Stimulated activated CD4-positive, alpha-beta T cell treated with anti-CD3 and anti-CD28 coated beads, Interleukin-1b, Interleukin-23, amount 100 ng/mL, for 1 hour (primary cell): ENCODE data around the gene CD6.

Source experiments
- DNase-seq, 2 donors: peaks; one replicate each; pipeline ENCODE4 v3.0.0-alpha.2; 2020; ENCODE audit warnings: low read depth in 2 of 2

The CD6 gene

GRCh38 chr11:60984149-60984548 lies 12.7 kb downstream of the CD6 start:
- DNase-seq = no peak

DNA sequence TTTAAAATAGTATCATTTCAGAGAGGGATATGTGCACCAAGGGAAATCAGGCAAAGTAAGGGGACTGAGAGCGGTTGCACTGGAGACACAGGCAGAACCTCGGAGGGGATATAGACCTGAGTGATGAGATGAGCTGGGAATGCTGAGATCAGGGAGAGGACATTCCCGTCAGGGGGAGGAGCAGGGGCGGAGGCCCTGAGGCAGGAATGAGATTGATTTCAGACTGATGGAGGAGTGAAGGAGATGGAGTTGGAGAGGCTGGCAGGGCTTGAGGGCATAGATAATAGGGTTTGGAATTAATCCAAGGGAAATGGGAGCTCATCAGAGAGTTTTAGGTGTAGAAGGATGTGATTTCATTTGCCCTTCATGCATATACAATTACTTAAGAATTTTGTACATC lies 13.2 kb downstream of the CD6 start:
- DNase-seq = no peak

DNA sequence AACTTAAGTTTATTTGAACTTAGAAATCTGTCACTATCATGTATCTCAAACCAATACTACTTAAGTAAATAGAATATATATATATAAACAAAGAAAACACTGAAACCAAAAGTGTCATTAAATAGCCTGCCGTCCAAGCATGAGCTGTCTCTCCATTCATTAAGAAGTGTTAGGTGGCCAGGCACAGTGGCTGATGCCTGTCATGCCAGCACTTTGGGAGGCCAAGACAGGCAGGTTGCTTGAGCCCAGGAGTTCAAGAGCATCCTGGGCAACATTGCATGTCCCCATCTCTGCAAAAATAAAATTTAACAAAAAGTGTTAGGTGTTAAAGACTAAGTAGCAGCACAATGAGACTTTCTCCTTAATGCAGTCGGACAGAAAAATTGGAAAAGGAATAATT lies 14.0 kb downstream of the CD6 start:
- DNase-seq = no peak

DNA sequence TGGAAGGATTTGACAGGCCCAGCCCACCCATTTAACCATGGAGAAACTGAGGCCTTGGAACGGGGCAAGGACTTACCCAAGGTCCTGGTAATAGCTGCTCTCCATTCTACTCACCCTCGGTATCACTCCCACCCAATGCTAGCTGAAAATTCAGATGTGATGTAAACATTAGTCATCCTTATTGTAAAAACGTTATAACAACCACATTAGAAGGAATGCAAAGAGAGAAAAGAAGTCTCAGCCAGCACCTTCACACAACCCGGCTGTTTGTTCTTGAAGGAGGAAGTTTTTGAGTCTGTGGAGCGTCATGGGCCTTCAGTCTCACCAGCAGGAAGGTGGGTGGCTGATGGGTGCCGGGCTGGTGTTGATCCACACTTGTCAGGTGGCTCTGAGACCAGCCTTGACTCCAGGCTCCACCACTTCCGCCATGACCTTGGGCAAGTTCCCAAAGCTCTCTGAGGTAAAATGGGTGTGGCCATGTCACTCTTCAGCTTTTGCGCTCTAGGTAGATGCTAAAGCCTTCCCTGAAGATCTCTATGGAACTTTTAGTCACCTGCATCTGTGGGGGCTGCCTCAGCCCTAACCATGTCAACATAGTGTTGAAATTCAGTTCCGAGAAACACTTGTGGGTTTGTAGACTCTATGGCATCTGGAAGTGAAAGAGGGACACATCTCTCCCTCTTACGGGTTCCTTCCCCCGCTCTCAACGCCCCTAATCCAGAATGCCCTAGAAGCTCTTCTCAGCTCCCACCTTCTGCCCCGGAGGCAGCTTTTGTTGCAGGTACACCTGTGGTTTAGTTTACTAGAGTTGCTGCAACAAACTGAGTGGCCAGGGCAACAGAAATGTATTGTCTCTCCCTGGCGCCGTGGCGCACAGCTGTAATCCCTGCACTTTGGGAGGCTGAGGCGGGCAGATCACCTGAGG lies 14.8 kb downstream of the CD6 start:
- peak; percentile 64 to 87 for DNase-seq

DNA sequence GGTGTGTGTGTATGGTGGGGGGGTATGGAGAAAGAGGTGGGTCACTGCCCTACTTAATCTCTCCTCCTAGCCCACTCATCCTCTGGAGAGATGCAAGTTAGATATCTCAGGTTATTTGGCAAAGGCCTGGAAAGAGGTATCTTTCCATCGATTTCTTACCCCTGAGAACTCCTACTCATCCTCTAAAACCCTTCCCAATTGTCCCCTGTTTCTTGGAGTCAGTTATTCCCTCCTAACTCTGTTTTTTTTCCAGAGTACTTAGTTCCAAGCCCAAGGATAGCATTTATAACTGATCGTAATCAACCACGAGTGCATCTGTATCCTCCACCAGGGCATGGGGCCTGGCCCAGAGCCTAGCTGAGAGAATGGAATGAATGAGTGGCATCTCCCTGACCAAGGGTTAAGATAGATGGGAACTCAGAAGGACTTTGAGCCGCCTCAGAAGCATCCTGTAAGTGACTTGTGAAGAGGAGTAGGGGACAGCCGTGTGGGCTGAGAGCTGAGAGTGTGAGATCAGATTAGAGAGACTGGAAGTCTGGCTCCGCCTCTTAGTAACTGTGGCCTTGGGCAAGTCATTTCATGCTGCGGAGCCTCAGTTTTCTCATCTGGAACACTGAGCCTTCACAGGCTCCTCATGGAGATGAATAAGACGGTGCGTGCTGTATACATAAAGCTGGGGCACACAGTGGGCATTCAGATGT lies 16.2 kb downstream of the CD6 start:
- DNase-seq = no peak

DNA sequence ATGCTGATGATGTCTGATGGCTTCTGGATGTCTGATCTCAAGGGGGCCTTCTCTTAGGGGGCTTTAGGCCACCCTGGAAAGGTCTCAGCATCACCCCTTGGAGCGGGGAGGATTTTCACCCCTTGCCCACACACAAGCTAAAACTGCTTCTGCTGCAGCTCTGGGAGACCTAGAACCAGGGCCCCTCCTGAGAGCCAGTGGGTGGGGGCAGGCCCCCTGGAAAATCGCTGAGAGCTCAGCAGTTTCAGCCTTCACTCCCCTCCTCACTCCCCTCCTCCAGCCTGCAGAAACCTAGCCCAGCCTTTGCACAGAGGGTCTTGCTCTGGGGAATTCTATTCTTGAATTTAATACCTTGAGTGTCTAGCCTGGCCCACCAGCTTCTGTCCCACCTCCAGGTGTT lies 17.2 kb downstream of the CD6 start:
- DNase-seq = no peak

GRCh38 chr11:60989093-60989650 lies 17.7 kb downstream of the CD6 start:
- no peak for DNase-seq

GRCh38 chr11:60991457-60991856 lies 20.0 kb downstream of the CD6 start:
- no peak for DNase-seq

GRCh38 chr11:60992842-60993409 lies 21.4 kb downstream of the CD6 start:
- DNase-seq = no peak

DNA sequence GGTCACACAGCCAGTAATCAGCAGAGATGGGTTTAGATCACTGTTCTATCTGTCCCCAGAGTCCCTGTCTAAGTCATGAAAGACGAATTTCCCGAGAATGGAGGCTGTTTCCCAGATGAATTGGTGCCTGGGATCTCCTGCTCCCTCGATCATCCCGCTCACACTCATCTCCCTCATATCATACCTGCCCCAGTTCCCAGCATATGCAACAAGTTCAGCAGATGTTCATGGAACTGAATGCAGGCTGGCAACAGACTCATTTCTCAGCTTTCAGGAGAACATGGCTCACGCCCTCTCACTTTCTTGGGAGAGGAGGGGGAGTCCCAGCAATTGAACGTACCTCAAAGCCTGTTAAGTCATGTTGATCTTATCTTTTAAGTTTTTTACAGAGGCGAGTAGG lies 22.1 kb downstream of the CD6 start:
- DNase-seq = no peak

- no peak for DNase-seq
Observed at GRCh38 chr11:60994541-60995080, 23.1 kb downstream of the CD6 start.

DNA sequence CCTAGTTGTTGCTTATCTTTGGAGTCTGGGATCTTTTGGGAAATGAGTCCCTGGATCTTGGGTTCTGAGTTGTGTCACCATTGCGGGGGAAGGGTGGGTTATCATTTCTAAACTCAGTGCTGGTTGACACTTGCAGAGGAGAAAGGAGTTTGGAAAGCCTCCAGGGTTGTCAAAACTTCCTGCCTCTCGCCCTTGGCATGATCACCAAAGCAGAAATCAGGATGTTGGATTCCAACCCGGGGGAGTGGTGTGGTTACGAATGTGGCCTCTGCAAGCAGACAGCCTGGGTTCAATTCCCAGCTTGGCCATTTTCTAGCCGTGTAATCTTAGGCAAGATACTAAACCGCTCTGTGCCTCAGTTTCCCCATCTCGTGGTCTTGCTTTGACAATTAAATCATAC lies 24.3 kb downstream of the CD6 start:
- no peak for DNase-seq

DNA sequence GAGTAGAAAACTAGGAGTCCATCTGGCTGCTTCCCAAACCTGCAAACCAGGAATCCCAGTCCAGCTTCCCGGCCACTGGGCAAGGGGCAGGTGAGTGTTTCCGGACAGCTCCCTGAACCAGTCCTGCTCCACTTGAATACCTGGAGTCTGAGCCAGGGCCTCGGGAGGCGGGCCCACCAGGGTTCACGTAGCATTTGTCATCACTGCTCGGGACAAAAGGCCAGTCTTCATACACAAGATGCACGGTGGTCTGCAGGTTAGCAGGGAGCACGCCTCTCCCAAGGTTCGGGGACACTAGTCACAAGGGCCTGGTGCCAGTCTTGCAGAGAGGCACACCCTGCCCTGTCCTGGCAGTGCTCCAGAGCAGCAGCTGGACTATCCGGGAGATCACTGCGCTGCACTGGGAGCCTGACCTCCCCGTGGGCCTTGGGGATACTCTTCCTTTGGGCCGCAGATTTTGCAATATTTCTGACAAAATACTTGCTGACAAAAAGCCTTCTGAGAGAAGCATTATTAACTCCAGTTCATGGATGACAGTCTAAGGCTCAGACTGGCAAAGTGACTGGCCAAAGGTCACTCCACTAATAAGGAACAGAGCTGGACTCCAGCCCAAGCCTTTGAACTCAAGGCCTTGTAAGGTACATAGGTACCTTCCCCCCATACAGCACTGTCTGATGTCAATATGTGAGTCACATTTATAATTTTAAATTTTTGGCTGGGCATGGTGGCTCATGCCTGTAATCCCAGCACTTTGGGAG lies 25.1 kb downstream of the CD6 start:
- DNase-seq = no peak

GRCh38 chr11:61000426-61000825 lies 28.9 kb downstream of the CD6 start:
- no peak for DNase-seq

GRCh38 chr11:61001931-61002330 lies 30.5 kb downstream of the CD6 start:
- no peak for DNase-seq

GRCh38 chr11:61002598-61002997 lies 31.1 kb downstream of the CD6 start:
- DNase-seq = no peak

DNA sequence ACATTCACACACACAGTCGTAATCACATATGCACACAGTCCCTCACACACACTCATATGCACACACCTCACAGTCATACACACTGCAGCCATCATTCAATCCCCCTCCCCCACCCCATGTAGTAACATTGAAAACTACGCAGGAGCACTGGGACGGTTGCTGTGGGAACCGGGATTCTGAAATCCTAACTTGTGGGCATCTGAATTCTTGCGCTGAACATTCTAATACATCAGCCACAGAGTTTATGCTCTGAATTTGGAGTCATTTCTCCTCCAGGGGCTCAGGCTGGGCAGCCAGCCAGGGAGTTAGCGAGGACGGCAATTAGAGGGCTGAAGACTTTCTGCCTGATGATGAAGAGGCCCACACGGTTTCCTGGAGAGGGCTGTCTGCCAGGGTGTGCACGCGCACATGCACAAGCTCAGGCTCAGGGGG lies 32.7 kb downstream of the CD6 start:
- no peak for DNase-seq

GRCh38 chr11:61004761-61005181 lies 33.3 kb downstream of the CD6 start:
- no peak for DNase-seq

- DNase-seq = no peak
Observed at GRCh38 chr11:61007383-61007955, 36.0 kb downstream of the CD6 start.

DNA sequence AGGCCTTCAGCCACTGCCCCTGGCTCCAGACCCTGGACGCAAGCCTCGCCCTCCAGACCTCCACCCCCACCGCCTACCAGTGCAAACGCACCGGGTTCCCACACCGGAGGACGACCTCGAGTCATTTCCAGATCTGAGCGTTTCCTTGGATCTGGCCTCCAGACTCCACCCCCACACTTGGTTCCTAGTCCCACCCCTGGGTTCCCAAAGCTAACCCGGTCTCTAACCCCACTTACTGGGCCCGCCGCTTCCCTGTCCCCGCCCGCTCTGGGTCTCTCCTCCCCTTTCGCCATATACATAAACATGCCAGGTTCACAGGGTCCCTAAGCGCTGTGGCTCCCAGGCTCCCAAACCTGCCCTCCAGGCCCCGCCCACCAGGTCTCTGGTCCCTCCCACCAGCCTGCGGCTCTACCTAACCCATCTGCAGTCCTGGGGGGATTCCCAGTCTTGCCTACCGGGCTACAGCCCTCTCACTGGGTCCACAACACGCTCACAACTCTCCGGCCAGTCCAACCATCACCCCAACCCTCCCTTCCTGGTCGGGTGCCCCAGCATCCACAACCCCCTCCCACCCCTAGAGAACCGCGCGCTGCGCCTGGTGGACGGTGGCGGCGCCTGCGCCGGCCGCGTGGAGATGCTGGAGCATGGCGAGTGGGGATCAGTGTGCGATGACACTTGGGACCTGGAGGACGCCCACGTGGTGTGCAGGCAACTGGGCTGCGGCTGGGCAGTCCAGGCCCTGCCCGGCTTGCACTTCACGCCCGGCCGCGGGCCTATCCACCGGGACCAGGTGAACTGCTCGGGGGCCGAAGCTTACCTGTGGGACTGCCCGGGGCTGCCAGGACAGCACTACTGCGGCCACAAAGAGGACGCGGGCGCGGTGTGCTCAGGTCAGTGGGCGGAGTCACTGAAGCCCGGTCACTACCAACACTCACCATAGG lies 36.7 kb downstream of the CD6 start:
- no peak for DNase-seq
